Skeletal muscle tissue (tissue), 4 donors: ENCODE data around the gene KCTD16. TPM values are rescaled to one million over a fixed set of nuclear protein-coding genes. Genes with fewer than 3 reads are reported as not detected.

Source experiments
- H3K27ac ChIP-seq: one replicate; pipeline ENCODE4 v1.7.0; 2013; ENCODE audit warnings: mild to moderate bottlenecking, low read depth, low read length, inconsistent platforms
- H3K27me3 ChIP-seq, 3 donors: one replicate each; pipeline ENCODE4 v1.7.0; 2013; ENCODE audit warnings: low read length in 3 of 3; ENCODE audit not compliant: control insufficient read depth in 3 of 3, insufficient read depth in 3 of 3
- H3K36me3 ChIP-seq, 3 donors: one replicate each; pipeline ENCODE4 v1.7.0; 2013; ENCODE audit warnings: low read length in 3 of 3; ENCODE audit not compliant: control insufficient read depth in 3 of 3, insufficient read depth in 3 of 3
- H3K4me1 ChIP-seq, 3 donors: one replicate each; pipeline ENCODE4 v1.7.0; 2013; ENCODE audit warnings: low read length in 3 of 3, mild to moderate bottlenecking in 3 of 3; ENCODE audit not compliant: control insufficient read depth in 3 of 3, insufficient read depth in 3 of 3
- H3K4me3 ChIP-seq, 3 donors: one replicate each; pipeline ENCODE4 v1.7.0; 2013; ENCODE audit warnings: low read length in 3 of 3
- H3K9ac ChIP-seq, 3 donors: one replicate each; pipeline ENCODE4 v1.7.0; 2013; ENCODE audit warnings: low read length in 3 of 3, mild to moderate bottlenecking in 3 of 3, moderate library complexity in 2 of 3, low read depth in 1 of 3
- H3K9me3 ChIP-seq, 3 donors: one replicate each; pipeline ENCODE4 v1.7.0; 2013; ENCODE audit warnings: low read length in 3 of 3; ENCODE audit not compliant: control insufficient read depth in 3 of 3
- total RNA-seq: library from RNA; depleted of rRNA; stranded (reverse); fragments of >200 nt; gene quantifications from one replicate; pipeline ENCODE4 v1.2.3, GENCODE V29; 2014
- donor health status: Osteomylitis.

KCTD16 gene
- total RNA-seq, 1 donor from 2014 or later: under 0.01 TPM

- H3K9ac ChIP-seq: no peak overlapping the region
- H3K4me3 ChIP-seq: no peak overlapping the region
- no peaks in the 10 kb centered on the region for H3K27me3 ChIP-seq
- no peak overlapping the region for H3K27ac ChIP-seq
- no peaks in the 10 kb centered on the region for H3K9me3 ChIP-seq
- H3K36me3 ChIP-seq: no peaks in the 10 kb centered on the region
- no peaks in the 10 kb centered on the region for H3K4me1 ChIP-seq
Observed at GRCh38 chr5:144428326-144428725, 257.7 kb downstream of the KCTD16 start.

DNA sequence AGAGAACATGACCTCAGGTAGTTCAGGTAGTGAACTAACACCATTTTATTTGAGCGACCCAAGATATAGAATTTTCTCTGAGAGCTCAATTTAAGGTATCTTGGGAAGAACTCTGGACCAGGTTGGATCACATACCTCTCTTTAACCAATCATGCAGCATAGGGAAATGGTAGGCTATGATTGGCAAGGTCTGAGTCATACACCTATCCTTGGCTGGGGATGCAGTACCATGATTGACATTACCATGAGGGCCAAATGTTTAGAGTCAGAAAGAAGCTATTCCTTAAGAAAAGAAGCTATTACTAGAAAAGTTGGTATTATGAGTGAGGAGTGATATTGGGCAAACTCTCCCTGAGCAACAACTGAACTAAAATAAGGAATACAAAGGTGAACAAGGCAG lies 258.7 kb downstream of the KCTD16 start:
- H3K27ac ChIP-seq: no peak overlapping the region
- no peaks in the 10 kb centered on the region for H3K36me3 ChIP-seq
- no peaks in the 10 kb centered on the region for H3K27me3 ChIP-seq
- H3K9me3 ChIP-seq: no peaks in the 10 kb centered on the region
- no peaks in the 10 kb centered on the region for H3K4me1 ChIP-seq
- no peak overlapping the region for H3K4me3 ChIP-seq
- no peak overlapping the region for H3K9ac ChIP-seq

DNA sequence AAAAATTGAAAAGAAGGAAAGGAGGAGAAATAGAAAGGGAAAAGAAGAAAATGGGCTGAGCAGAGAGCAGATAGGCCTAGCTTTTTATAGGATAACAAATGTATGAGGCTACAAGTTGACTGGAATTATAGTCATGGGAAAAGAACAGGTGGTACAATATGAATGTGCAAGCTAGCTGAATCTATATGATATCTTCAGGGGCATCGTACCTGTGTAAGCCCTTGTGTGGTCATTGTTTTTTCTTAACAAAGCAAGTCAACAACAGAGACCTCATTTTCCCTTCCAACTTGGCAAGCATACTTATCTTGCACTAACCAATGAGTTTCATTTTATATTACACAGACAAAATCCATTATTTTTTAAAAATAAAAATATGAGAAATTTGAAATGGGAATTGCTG lies 259.2 kb downstream of the KCTD16 start:
- no peaks in the 10 kb centered on the region for H3K27me3 ChIP-seq

GRCh38 chr5:144433140-144433822 lies 262.6 kb downstream of the KCTD16 start:
- H3K4me1 ChIP-seq: no peaks in the 10 kb centered on the region
- no peak overlapping the region for H3K9ac ChIP-seq
- no peaks in the 10 kb centered on the region for H3K36me3 ChIP-seq
- no peaks in the 10 kb centered on the region for H3K27me3 ChIP-seq
- H3K4me3 ChIP-seq: no peak overlapping the region
- peaks cover 0 to 2% (median 0%) of the 10 kb centered on the region in 3 donors for H3K9me3 ChIP-seq
- no peak overlapping the region for H3K27ac ChIP-seq

More for the DNA sequence above, 259.2 kb downstream of the KCTD16 start:
- Histone ChIP-seq H3K36me3 (no peaks in the 10 kb centered on the region), H3K9ac (no peak overlapping the region), H3K27ac (no peak overlapping the region), H3K4me3 (no peak overlapping the region), H3K9me3 (no peaks in the 10 kb centered on the region), H3K4me1 (no peaks in the 10 kb centered on the region)

GRCh38 chr5:144433893-144434292 lies 263.2 kb downstream of the KCTD16 start:
- no peak overlapping the region for H3K9ac ChIP-seq
- H3K27ac ChIP-seq: no peak overlapping the region
- peaks cover 0 to 2% (median 0%) of the 10 kb centered on the region in 3 donors for H3K9me3 ChIP-seq
- no peak overlapping the region for H3K4me3 ChIP-seq
- H3K4me1 ChIP-seq: no peaks in the 10 kb centered on the region
- H3K27me3 ChIP-seq: no peaks in the 10 kb centered on the region
- H3K36me3 ChIP-seq: no peaks in the 10 kb centered on the region

GRCh38 chr5:144436007-144436406 lies 265.3 kb downstream of the KCTD16 start:
- no peaks in the 10 kb centered on the region for H3K4me1 ChIP-seq
- no peak overlapping the region for H3K9ac ChIP-seq
- no peaks in the 10 kb centered on the region for H3K36me3 ChIP-seq
- H3K9me3 ChIP-seq: peaks cover 0 to 2% (median 0%) of the 10 kb centered on the region in 3 donors
- no peak overlapping the region for H3K4me3 ChIP-seq
- no peaks in the 10 kb centered on the region for H3K27me3 ChIP-seq
- H3K27ac ChIP-seq: no peak overlapping the region

GRCh38 chr5:144438237-144438636 lies 267.6 kb downstream of the KCTD16 start:
- H3K9me3 ChIP-seq: peaks cover 0 to 2% (median 0%) of the 10 kb centered on the region in 3 donors
- H3K4me3 ChIP-seq: no peak overlapping the region
- H3K4me1 ChIP-seq: no peaks in the 10 kb centered on the region
- no peaks in the 10 kb centered on the region for H3K27me3 ChIP-seq
- H3K36me3 ChIP-seq: no peaks in the 10 kb centered on the region
- H3K27ac ChIP-seq: no peak overlapping the region
- H3K9ac ChIP-seq: no peak overlapping the region

DNA sequence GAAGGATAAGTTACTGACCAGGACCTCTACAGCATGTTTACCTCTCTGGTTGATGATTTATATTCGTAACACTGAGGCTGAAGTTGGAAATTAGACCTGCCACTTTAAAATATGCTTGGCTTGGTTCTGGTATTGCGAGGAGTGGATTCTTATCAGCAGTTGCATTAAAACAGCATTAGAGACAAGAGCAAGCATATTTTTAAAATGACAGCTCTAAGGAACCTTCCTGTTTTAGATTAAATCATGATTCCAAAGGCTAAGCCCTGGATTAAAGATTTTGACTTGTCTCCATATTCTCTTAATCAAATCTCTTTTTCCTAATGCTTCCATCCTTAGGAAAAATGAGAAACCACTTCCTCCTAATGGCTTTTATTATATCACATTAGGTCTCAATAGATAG lies 277.8 kb downstream of the KCTD16 start:
- H3K27ac ChIP-seq: no peak overlapping the region
- H3K36me3 ChIP-seq: no peaks in the 10 kb centered on the region
- no peak overlapping the region for H3K4me3 ChIP-seq
- no peaks in the 10 kb centered on the region for H3K4me1 ChIP-seq
- H3K9me3 ChIP-seq: no peaks in the 10 kb centered on the region
- no peak overlapping the region for H3K9ac ChIP-seq
- no peaks in the 10 kb centered on the region for H3K27me3 ChIP-seq

DNA sequence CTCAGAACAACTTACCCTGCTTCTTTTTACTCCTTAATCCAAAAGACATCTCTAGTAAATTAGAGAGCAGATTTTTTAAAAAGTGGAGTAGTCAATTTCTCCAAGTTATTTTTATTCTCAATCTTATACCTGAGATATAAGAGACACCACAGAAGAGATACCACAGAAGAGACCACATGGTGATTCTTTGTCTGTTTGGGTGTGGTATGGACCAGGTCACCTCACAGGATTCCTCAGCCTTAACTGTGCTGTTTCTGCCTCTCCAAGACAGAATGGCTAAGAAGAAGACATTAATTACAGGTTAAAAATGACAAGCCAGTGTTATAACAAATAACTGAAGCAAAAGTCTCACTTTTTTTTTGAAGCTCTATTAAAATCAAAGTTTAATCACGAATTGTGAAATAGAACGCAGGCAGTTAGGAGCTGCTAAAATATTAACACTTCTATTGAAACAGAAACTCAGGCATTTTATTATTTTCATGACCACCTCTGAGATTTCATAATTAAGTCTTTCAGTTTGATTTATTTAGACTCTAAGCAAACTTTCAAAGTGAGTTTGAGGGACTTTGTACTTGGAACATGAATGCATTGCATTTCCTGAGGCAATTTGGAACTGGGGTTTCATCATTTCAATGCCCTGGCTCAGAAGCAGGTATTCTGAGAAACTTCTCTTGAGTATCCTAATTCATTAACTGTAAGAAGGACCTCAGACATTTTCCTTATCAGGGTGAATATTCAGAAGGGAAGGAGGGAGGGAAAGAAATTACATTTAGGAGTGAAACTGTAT lies 280.7 kb downstream of the KCTD16 start:
- H3K4me3 ChIP-seq: no peak overlapping the region
- H3K27me3 ChIP-seq: no peaks in the 10 kb centered on the region
- no peak overlapping the region for H3K27ac ChIP-seq
- H3K9ac ChIP-seq: no peak overlapping the region
- H3K9me3 ChIP-seq: no peaks in the 10 kb centered on the region
- H3K4me1 ChIP-seq: no peaks in the 10 kb centered on the region
- no peaks in the 10 kb centered on the region for H3K36me3 ChIP-seq

GRCh38 chr5:144453753-144454152 lies 283.1 kb downstream of the KCTD16 start:
- Histone ChIP-seq H3K4me3 (no peak overlapping the region), H3K9ac (no peak overlapping the region), H3K36me3 (no peaks in the 10 kb centered on the region), H3K4me1 (no peaks in the 10 kb centered on the region), H3K27ac (no peak overlapping the region), H3K9me3 (no peaks in the 10 kb centered on the region), H3K27me3 (no peaks in the 10 kb centered on the region)
